HFFc6 (cell line): ENCODE measurements around the gene RASGRP1. TPM values are rescaled to one million over a fixed set of nuclear protein-coding genes. Genes with fewer than 3 reads are reported as not detected.
A peak's percentile ranks its signal among the peaks of the same experiment; 100 is the strongest.

Experiments
- DNase-seq: peaks from one replicate; pipeline ENCODE4 v3.0.0-alpha.2; 2018
- H3K27ac Mint-ChIP-seq: 2 replicates; pipeline ENCODE4 v1.8.0; 2020; ENCODE audit warnings: mild to moderate bottlenecking, mixed read lengths
- H3K27me3 Mint-ChIP-seq: 2 replicates; pipeline ENCODE4 v1.8.0; 2021; ENCODE audit warnings: mild to moderate bottlenecking, moderate library complexity, mixed read lengths; ENCODE audit not compliant: insufficient read depth
- H3K36me3 Mint-ChIP-seq: 2 replicates; pipeline ENCODE4 v1.8.0; 2021; ENCODE audit warnings: low read depth, mixed read lengths
- H3K4me1 Mint-ChIP-seq: 2 replicates; pipeline ENCODE4 v1.8.0; 2020; ENCODE audit warnings: low read depth, mixed read lengths
- H3K4me3 Mint-ChIP-seq: 2 replicates; pipeline ENCODE4 v1.8.0; 2020; ENCODE audit warnings: mild to moderate bottlenecking, moderate library complexity, mixed read lengths
- H3K9me3 Mint-ChIP-seq: 2 replicates; pipeline ENCODE4 v1.8.0; 2020; ENCODE audit warnings: mild to moderate bottlenecking, mixed read lengths
- total RNA-seq, 6 experiments: library from RNA; stranded (reverse); fragmentation: NEBNext Ultra II Directional; extraction: Animal tissue kit (Norgen Biotek cat#: 25700); gene quantifications; 2 replicates in 1 of 6; 3 replicates in 5 of 6; pipeline ENCODE4 v1.2.3, GENCODE V29; 2021
- TF ChIP-seq, protein P1 (sequence below): fragments of 200-600 bp; sonication (generic); IDR thresholded peaks from 2 replicates; pipeline ENCODE4 v1.5.0; 2021; ENCODE audit warnings: antibody characterized with exemption, mild to moderate bottlenecking

The RASGRP1 gene
- total RNA-seq, 6 experiments from 2014 or later, result 0.14 to 0.59 (median 0.37) TPM

DNA sequence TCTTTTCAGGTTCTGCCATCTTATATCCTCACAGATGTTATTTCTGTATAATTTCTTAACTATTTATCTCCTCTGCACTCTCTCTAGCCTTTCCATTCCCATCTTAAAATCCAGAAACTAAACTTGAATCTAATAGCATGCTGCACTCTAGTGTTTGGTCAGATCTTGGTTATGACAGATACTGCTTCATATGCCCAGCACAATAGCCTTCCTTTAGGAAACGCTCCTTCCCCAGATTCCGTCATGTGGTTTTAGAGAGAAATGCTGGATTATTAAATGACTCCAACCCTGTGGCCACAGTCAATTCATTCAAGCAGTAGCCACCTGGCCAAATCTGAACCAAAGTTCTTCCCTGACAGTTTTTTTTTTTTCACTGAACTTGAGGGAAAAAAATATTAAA, 19.4 kb downstream of the RASGRP1 start:
- H3K9me3 Mint-ChIP-seq, result no peaks in the 10 kb centered on the region
- peaks cover 61% of the 10 kb centered on the region for H3K4me1 Mint-ChIP-seq
- H3K27me3 Mint-ChIP-seq, result no peaks in the 10 kb centered on the region
- no peaks in the 10 kb centered on the region for H3K36me3 Mint-ChIP-seq
- TF ChIP-seq, protein P1, sequence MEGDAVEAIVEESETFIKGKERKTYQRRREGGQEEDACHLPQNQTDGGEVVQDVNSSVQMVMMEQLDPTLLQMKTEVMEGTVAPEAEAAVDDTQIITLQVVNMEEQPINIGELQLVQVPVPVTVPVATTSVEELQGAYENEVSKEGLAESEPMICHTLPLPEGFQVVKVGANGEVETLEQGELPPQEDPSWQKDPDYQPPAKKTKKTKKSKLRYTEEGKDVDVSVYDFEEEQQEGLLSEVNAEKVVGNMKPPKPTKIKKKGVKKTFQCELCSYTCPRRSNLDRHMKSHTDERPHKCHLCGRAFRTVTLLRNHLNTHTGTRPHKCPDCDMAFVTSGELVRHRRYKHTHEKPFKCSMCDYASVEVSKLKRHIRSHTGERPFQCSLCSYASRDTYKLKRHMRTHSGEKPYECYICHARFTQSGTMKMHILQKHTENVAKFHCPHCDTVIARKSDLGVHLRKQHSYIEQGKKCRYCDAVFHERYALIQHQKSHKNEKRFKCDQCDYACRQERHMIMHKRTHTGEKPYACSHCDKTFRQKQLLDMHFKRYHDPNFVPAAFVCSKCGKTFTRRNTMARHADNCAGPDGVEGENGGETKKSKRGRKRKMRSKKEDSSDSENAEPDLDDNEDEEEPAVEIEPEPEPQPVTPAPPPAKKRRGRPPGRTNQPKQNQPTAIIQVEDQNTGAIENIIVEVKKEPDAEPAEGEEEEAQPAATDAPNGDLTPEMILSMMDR, result peak; percentile 43; the same call in 1 of the 2 replicates
- DNase-seq, result peak; percentile 30
- H3K4me3 Mint-ChIP-seq, result no peak overlapping the region
- no peak overlapping the region for H3K27ac Mint-ChIP-seq

DNA sequence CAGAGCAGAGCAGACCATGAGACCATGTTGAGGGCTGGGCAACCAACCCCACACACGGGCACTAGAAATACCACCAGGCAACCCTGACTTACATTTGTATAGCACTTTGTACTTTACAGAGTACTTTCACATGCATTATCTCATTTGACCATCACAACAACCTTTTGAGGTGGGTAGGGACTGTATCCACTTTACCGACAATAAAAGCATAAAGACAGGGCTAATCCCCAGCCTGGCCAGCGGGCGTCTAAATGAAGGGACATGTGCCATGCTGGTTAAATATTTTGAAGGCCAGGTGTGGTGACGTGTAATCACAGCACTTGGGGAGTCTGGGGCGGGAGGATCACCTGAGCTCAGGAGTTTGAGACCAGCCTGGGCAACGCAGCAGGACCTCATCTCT, 23.6 kb downstream of the RASGRP1 start:
- Mint-ChIP-seq H3K36me3 (no peaks in the 10 kb centered on the region), H3K27me3 (no peaks in the 10 kb centered on the region), H3K9me3 (no peaks in the 10 kb centered on the region), H3K4me1 (peaks cover 55% of the 10 kb centered on the region), H3K27ac (no peak overlapping the region; the same call in 1 of the 2 replicates), H3K4me3 (no peak overlapping the region)
- TF ChIP-seq, protein P1, result no peak
- no peak for DNase-seq

DNA sequence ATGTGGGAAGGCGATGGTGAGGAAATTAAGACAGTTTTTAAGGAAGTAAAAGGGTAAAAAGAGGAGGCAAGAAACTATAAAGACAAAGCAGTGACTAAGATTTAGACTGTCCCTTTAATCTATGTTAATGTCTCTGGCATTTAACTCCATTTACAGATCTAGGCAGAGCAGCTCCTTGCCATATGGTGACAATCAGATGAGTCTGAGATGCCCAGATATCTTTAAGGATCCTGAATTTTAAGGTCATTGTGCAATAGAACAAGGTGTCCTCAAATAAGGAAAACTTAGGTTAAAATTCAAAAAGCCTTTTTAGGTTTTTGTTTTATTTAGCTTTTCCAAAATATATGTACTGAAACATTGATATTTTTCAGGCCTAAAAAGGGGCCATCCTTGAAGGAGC, 24.1 kb downstream of the RASGRP1 start:
- H3K27ac Mint-ChIP-seq, result peak overlapping the region; percentile 60
- H3K27me3 Mint-ChIP-seq, result no peaks in the 10 kb centered on the region
- TF ChIP-seq, protein P1, result no peak
- no peaks in the 10 kb centered on the region for H3K9me3 Mint-ChIP-seq
- peaks cover 60% of the 10 kb centered on the region for H3K4me1 Mint-ChIP-seq
- H3K4me3 Mint-ChIP-seq, result no peak overlapping the region
- peak; percentile 32 for DNase-seq
- H3K36me3 Mint-ChIP-seq, result no peaks in the 10 kb centered on the region

DNA sequence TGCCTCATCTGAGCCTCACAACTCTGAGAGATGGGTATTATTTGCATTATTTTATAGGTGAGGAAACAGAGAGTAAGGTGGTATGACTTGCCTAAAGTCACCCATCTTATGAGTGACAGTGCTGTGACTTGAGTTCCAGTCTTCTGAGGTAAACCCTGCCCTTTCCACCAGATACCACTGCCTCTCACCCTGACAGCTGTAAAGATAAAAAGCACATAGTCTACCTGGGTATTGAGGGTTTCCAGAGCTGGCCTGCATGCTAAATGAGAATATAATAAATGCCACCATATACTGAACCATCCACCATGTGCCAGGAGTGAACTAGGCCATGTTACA, 25.6 kb downstream of the RASGRP1 start:
- no peak for DNase-seq
- H3K27me3 Mint-ChIP-seq, result no peaks in the 10 kb centered on the region
- no peaks in the 10 kb centered on the region for H3K9me3 Mint-ChIP-seq
- H3K27ac Mint-ChIP-seq, result no peak overlapping the region
- peaks cover 66% of the 10 kb centered on the region for H3K4me1 Mint-ChIP-seq
- H3K4me3 Mint-ChIP-seq, result no peak overlapping the region
- H3K36me3 Mint-ChIP-seq, result no peaks in the 10 kb centered on the region
- TF ChIP-seq, protein P1, result no peak

DNA sequence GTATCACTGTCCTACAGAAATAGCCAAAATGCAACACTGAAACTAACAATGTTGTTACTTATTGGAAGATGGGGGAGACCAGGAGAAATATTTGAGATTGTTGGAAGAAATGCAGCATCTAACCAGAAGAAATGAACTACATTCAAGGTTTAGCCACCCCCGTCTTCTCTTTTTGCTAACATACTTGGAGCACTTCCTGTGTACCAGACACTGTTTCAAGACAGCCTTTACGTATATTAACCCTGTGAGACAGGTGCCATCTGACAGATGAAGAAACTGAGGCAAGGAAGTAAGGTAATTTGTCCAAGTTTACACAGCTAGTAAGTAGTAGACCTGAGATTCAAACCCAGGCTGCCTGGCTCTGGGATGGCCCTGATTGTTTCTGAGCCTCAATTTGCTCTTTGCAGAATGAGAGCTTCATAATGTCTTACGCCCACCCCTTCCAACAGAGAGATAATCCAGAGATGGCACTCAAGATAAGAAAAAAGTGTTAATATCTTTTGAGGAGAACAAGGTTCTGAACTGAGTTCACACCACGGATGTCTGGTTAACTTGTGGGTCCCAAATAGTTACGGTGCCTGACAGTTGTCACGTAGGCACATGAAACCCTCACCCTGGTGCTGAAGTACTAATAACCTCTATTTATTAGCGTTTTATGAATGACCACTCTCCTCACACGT, 26.1 kb downstream of the RASGRP1 start:
- DNase-seq, result no peak
- Mint-ChIP-seq H3K27ac (no peak overlapping the region), H3K4me1 (peaks cover 62% of the 10 kb centered on the region), H3K27me3 (no peaks in the 10 kb centered on the region), H3K4me3 (no peak overlapping the region), H3K9me3 (no peaks in the 10 kb centered on the region), H3K36me3 (no peaks in the 10 kb centered on the region)
- TF ChIP-seq, protein P1, result no peak
